ENCODE data around the gene KREMEN1. TPM values are rescaled to one million over a fixed set of nuclear protein-coding genes. Genes with fewer than 3 reads are reported as not detected.

Gene KREMEN1
- total RNA-seq, 1 experiment from 2014 or later = 31.9 TPM

DNA sequence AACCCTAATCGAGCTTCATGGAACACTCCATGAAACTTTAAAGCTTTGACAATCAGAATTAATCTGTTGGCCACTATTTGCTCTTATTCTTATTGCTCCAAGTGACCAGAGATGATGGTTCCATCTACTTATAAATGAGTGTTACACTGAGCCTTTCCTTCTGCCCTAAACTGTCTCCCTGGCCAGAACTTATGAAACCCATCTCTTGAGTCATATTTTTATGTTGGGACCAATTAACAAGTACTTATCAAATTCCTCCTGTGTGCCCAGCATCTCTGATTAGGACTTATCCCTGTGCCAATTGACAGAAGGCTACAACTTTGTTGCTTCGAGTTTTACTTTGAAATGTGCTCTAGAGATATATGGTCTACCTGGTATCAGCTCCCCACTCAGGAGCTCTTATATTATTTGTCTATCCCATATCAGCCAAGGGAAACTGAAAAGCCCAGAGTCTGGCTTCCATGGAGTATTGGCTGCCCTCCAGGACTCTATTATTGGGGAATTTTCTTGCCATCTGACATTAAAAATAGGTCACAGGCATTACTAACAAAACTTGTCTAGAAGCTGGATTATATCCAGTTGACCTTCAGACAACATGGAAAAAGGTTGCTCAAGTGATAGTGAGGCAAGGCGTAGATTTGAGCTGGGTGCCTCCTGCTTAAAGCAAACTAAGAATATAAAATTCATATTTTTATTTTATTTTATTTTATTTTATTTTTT, 8.8 kb downstream of the KREMEN1 start:
- POLR2A ChIA-PET = no interaction called here

More for the DNA sequence above, 8.8 kb downstream of the KREMEN1 start:
- intact Hi-C loops (cut with micrococcal nuclease) = no loop called here
- no peaks in the 10 kb centered on the region for H3K9me2 ChIP-seq (ENCODE audit: insufficient read depth)
- H3K27ac ChIP-seq (ENCODE audit: low read depth, low read length) = no peak overlapping the region
- peaks cover 4 to 11% of the 10 kb centered on the region in 2 experiments; a peak in 3 of 4 replicates for H3K4me1 ChIP-seq (ENCODE audit: control insufficient read depth in 1 of 2, insufficient read depth in 2 of 2, low read length in 2 of 2)
- H3K9me3 ChIP-seq (ENCODE audit: control insufficient read depth in 1 of 2, insufficient read depth in 1 of 2, low read depth in 1 of 2, low read length in 2 of 2) = no peaks in the 10 kb centered on the region
- H2AFZ ChIP-seq (ENCODE audit: low read depth, low read length, poor library complexity, severe bottlenecking) = no peak overlapping the region
- BruUV-seq (replicated peaks) = no TSS peak
- H3K27me3 ChIP-seq (ENCODE audit: insufficient read depth, low read length) = no peaks in the 10 kb centered on the region
- H3K9ac ChIP-seq (ENCODE audit: low read length) = no peak overlapping the region
- H3K4me2 ChIP-seq (ENCODE audit: low read length) = no peak overlapping the region
- ChIA-PET RAD21 (ENCODE audit: low non-redundant PET in 1 of 2, low total read pairs in 2 of 2, uncharacterized antibody in 2 of 2, unreplicated experiment in 2 of 2) (no interaction called here), CTCF (no interaction called here)
- H4K20me1 ChIP-seq (ENCODE audit: insufficient read depth) = no peaks in the 10 kb centered on the region
- ATAC-seq (no peak), DNase-seq (ENCODE audit: low read depth, low spot score) (no peak)
- no peak overlapping the region for H3K4me3 ChIP-seq (replicated peaks in 1 of 2; ENCODE audit: low read depth in 1 of 2, low read length in 2 of 2)
- TF ChIP-seq POLR2AphosphoS5 (IDR thresholded peaks at IDR 0.05; ENCODE audit: low read depth, low read length) (no peak), TCF7L2 (IDR thresholded peaks at IDR 0.05; ENCODE audit: borderline replicate concordance, extremely low read depth, insufficient read depth, insufficient read length) (no peak), CBX3 (IDR thresholded peaks at IDR 0.05; ENCODE audit: low read depth) (no peak), ZFX (IDR thresholded peaks at IDR 0.05) (no peak), SRF (IDR thresholded peaks at IDR 0.05; ENCODE audit: low read depth) (no peak), EZH2phosphoT487 (IDR thresholded peaks at IDR 0.05; ENCODE audit: borderline replicate concordance) (no peak), REST (IDR thresholded peaks at IDR 0.05; ENCODE audit: low read depth) (no peak), YY1 (IDR thresholded peaks at IDR 0.05; ENCODE audit: extremely low read depth, insufficient replicate concordance, low read depth, low read length) (no peak), FOSL1 (IDR thresholded peaks at IDR 0.05; ENCODE audit: low read depth) (no peak), RAD21 (IDR thresholded peaks at IDR 0.05; ENCODE audit: low read depth) (no peak), ZNF274 (IDR thresholded peaks at IDR 0.05; ENCODE audit: low read depth, low read length) (no peak), SIN3A (IDR thresholded peaks at IDR 0.05; ENCODE audit: low read depth) (no peak), POLR2A (IDR thresholded peaks at IDR 0.05; ENCODE audit: borderline replicate concordance, extremely low read depth, insufficient read depth, insufficient read length) (no peak), SP1 (IDR thresholded peaks at IDR 0.05; ENCODE audit: low read depth) (no peak), EZH2 (IDR thresholded peaks at IDR 0.05) (no peak)
- TF ChIP-seq, protein P1, sequence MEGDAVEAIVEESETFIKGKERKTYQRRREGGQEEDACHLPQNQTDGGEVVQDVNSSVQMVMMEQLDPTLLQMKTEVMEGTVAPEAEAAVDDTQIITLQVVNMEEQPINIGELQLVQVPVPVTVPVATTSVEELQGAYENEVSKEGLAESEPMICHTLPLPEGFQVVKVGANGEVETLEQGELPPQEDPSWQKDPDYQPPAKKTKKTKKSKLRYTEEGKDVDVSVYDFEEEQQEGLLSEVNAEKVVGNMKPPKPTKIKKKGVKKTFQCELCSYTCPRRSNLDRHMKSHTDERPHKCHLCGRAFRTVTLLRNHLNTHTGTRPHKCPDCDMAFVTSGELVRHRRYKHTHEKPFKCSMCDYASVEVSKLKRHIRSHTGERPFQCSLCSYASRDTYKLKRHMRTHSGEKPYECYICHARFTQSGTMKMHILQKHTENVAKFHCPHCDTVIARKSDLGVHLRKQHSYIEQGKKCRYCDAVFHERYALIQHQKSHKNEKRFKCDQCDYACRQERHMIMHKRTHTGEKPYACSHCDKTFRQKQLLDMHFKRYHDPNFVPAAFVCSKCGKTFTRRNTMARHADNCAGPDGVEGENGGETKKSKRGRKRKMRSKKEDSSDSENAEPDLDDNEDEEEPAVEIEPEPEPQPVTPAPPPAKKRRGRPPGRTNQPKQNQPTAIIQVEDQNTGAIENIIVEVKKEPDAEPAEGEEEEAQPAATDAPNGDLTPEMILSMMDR (IDR thresholded peaks at IDR 0.05 in 2 of 3, conservative IDR thresholded peaks at IDR 0.05 in 1 of 3; ENCODE audit: borderline replicate concordance in 1 of 3, insufficient read depth in 1 of 3, low read depth in 2 of 3, low read length in 2 of 3) = no peak
- TF ChIP-seq, protein P2, sequence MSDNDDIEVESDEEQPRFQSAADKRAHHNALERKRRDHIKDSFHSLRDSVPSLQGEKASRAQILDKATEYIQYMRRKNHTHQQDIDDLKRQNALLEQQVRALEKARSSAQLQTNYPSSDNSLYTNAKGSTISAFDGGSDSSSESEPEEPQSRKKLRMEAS (IDR thresholded peaks at IDR 0.05) = no peak
- no peaks in the 10 kb centered on the region for H3K79me2 ChIP-seq (ENCODE audit: insufficient read depth, low read length)
- H3K36me3 ChIP-seq (ENCODE audit: control insufficient read depth in 1 of 2, insufficient read depth in 2 of 2, low read length in 2 of 2) = no peaks in the 10 kb centered on the region
